ENCODE data around the gene BCHE. TPM values are rescaled to one million over a fixed set of nuclear protein-coding genes. Genes with fewer than 3 reads are reported as not detected.

Gene BCHE
- total RNA-seq, 1 donor from 2014 or later: not detected

- no peaks in the 10 kb centered on the region for H3K4me1 ChIP-seq
- no peak overlapping the region for H3K4me3 ChIP-seq
- no peaks in the 10 kb centered on the region for H3K36me3 ChIP-seq
- no peaks in the 10 kb centered on the region for H3K9me3 ChIP-seq
- intact Hi-C loops (cut with DNase I): no loop called here
- TF ChIP-seq CTCF (IDR thresholded peaks at IDR 0.05): no peak
- DNase-seq (ENCODE audit: low spot score in 2 of 2): no peak
- no peaks in the 10 kb centered on the region for H3K27me3 ChIP-seq
- H3K27ac ChIP-seq: no peak overlapping the region
Observed at GRCh38 chr3:165803471-165803870, 33.8 kb downstream of the BCHE start.

- Histone ChIP-seq H3K27ac (no peak overlapping the region), H3K9me3 (no peaks in the 10 kb centered on the region)
- intact Hi-C loops (cut with DNase I): no loop called here
Observed at GRCh38 chr3:165800970-165801369, 36.3 kb downstream of the BCHE start.

DNA sequence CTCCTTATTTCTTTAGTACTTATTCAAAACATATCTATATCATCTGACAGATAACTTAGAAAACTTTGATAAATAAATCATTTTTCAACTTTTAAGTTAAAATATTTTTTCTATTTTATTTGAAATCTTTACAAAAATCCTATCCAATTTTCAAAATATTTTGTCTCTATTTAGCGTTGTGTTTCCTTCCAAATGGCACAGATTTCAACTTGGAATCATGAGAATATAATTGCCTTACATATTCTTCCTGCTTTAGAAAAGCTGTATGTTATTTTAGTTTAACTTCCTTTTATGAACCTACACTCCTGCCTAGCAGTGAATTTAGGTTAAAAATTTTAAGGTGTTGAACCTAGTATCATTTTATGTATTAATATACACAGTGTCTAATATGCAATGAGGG is 38.2 kb downstream of the BCHE start:
- H3K27ac ChIP-seq: no peak overlapping the region
- H3K9me3 ChIP-seq: no peaks in the 10 kb centered on the region
- H3K36me3 ChIP-seq: no peaks in the 10 kb centered on the region
- intact Hi-C loops (cut with DNase I): no loop called here
- no peak for DNase-seq (ENCODE audit: low spot score in 2 of 2)
- no peaks in the 10 kb centered on the region for H3K27me3 ChIP-seq
- no peaks in the 10 kb centered on the region for H3K4me1 ChIP-seq
- TF ChIP-seq CTCF (IDR thresholded peaks at IDR 0.05): no peak
- no peak overlapping the region for H3K4me3 ChIP-seq

More at GRCh38 chr3:165800970-165801369, 36.3 kb downstream of the BCHE start:
- Histone ChIP-seq H3K4me1 (no peaks in the 10 kb centered on the region), H3K36me3 (no peaks in the 10 kb centered on the region), H3K4me3 (no peak overlapping the region), H3K27me3 (no peaks in the 10 kb centered on the region)
- DNase-seq (ENCODE audit: low spot score in 2 of 2): no peak
- TF ChIP-seq CTCF (IDR thresholded peaks at IDR 0.05): no peak

- DNase-seq (ENCODE audit: low spot score in 2 of 2): no peak
- TF ChIP-seq CTCF (IDR thresholded peaks at IDR 0.05): no peak
- H3K4me1 ChIP-seq: no peaks in the 10 kb centered on the region
- H3K9me3 ChIP-seq: no peaks in the 10 kb centered on the region
- H3K4me3 ChIP-seq: no peak overlapping the region
- H3K36me3 ChIP-seq: no peaks in the 10 kb centered on the region
- no peak overlapping the region for H3K27ac ChIP-seq
- intact Hi-C loops (cut with DNase I): no loop called here
- H3K27me3 ChIP-seq: no peaks in the 10 kb centered on the region
Observed at GRCh38 chr3:165797551-165797950, 39.7 kb downstream of the BCHE start.

- H3K9me3 ChIP-seq: no peaks in the 10 kb centered on the region
- no peak for DNase-seq (ENCODE audit: low spot score in 2 of 2)
- H3K4me1 ChIP-seq: no peaks in the 10 kb centered on the region
- intact Hi-C loops (cut with DNase I): no loop called here
- no peak overlapping the region for H3K27ac ChIP-seq
- TF ChIP-seq CTCF (IDR thresholded peaks at IDR 0.05): no peak
- no peaks in the 10 kb centered on the region for H3K36me3 ChIP-seq
- no peaks in the 10 kb centered on the region for H3K27me3 ChIP-seq
- H3K4me3 ChIP-seq: no peak overlapping the region
Observed at GRCh38 chr3:165796701-165797100, 40.5 kb downstream of the BCHE start.

DNA sequence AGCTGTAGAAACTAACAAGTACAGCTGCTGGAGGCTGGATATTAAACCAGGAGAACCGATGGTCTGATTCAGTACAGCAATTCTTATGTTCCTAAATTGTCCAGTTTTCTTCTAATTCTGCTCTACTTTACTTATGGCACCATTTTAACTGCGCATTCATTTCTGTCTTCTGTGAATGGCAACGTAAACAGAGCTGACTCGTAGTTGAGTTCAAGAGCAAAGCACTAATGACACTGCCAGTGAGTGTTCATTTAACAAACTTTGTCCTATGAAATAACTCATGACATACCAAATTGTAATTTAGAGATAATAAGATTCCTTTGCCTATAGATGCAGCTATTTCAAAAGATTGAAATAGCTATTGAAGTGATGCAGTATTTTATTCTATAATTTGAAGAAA is 48.7 kb downstream of the BCHE start:
- no peaks in the 10 kb centered on the region for H3K27me3 ChIP-seq
- no peak for TF ChIP-seq CTCF (IDR thresholded peaks at IDR 0.05)
- intact Hi-C loops (cut with DNase I): no loop called here
- no peaks in the 10 kb centered on the region for H3K9me3 ChIP-seq
- DNase-seq (ENCODE audit: low spot score in 2 of 2): no peak
- no peak overlapping the region for H3K27ac ChIP-seq
- H3K36me3 ChIP-seq: no peaks in the 10 kb centered on the region
- H3K4me3 ChIP-seq: no peak overlapping the region
- no peaks in the 10 kb centered on the region for H3K4me1 ChIP-seq

Measured in ascending aorta (tissue), 2 donors.